Liver (tissue), 3 donors: Measurements from ENCODE around the gene TOB1.

Experiments
- NR2F2 ChIP-seq: IDR thresholded peaks from 2 replicates; pipeline ENCODE4 v1.6.1; 2016; ENCODE audit warnings: antibody characterized with exemption
- TF ChIP-seq, protein P1 (sequence below): fragments of 150-350 bp; IDR thresholded peaks from 2 replicates; pipeline ENCODE4 v1.5.1; 2017; ENCODE audit warnings: improper control_type of control experiment, low read depth, low read length; ENCODE audit not compliant: missing input control
- donor health status: healthy.
- donor health status: healthy.

DNA sequence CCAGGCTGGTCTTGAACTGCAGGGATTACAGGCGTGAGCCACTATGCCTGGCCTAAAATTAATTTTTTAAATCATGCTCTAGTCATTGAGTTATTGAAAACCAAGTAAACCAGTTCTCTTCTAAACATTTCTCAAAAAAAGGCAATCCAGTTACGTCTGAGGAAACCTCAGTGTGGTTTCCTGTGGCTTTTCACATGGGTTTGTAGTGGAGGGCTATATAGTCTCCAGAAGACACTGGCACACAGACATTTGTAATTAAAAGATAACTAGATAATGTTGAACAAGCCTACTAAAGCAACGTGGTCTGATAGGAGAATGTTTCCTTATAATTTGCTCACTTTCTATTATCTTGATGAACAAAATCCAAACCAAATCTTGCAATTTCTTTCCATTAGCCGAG is 5.2 kb upstream of the TOB1 start:
- no peak for TF ChIP-seq NR2F2
- TF ChIP-seq, protein P1, sequence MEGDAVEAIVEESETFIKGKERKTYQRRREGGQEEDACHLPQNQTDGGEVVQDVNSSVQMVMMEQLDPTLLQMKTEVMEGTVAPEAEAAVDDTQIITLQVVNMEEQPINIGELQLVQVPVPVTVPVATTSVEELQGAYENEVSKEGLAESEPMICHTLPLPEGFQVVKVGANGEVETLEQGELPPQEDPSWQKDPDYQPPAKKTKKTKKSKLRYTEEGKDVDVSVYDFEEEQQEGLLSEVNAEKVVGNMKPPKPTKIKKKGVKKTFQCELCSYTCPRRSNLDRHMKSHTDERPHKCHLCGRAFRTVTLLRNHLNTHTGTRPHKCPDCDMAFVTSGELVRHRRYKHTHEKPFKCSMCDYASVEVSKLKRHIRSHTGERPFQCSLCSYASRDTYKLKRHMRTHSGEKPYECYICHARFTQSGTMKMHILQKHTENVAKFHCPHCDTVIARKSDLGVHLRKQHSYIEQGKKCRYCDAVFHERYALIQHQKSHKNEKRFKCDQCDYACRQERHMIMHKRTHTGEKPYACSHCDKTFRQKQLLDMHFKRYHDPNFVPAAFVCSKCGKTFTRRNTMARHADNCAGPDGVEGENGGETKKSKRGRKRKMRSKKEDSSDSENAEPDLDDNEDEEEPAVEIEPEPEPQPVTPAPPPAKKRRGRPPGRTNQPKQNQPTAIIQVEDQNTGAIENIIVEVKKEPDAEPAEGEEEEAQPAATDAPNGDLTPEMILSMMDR, result no peak
